Suprapubic skin (tissue), 3 donors: Measurements from ENCODE around the gene TMEM54.
A peak's percentile ranks its signal among the peaks of the same experiment; 100 is the strongest.

Source experiments
- CTCF ChIP-seq, 2 donors: fragments of 200-600 bp in 1 of 2; fragments of 450-650 bp in 1 of 2; sonication (generic) in 1 of 2; IDR thresholded peaks; one replicate each; pipeline ENCODE4 v1.5.1; 2016 to 2019; ENCODE audit warnings: antibody characterized with exemption in 2 of 2, mild to moderate bottlenecking in 1 of 2, moderate library complexity in 1 of 2
- EP300 ChIP-seq: sonication (generic); formaldehyde crosslinking; IDR thresholded peaks from one replicate; pipeline ENCODE4 v1.6.1; 2017; ENCODE audit warnings: antibody characterized with exemption
- POLR2A ChIP-seq, 2 donors: fragments of 450-650 bp; IDR thresholded peaks; one replicate each; pipeline ENCODE4 v1.6.1; 2017; ENCODE audit warnings: antibody characterized with exemption in 2 of 2, mild to moderate bottlenecking in 2 of 2, moderate library complexity in 2 of 2

GRCh38 chr1:32892368-32893197 is 8.6 kb downstream of the TMEM54 start:
- TF ChIP-seq CTCF (IDR thresholded peaks at IDR 0.05), result peak; percentile 23 to 77
- TF ChIP-seq POLR2A (IDR thresholded peaks at IDR 0.05), result no peak
- no peak for TF ChIP-seq EP300
